HG03280 (cell line): ENCODE results near the gene RTL5.

Experiments used
- ATAC-seq: cut with Tn5 transposase; IDR thresholded peaks from one replicate; pipeline ENCODE4 v1.9.1; 2021; ENCODE audit warnings: mild to moderate bottlenecking, moderate library complexity; ENCODE audit not compliant: unreplicated experiment

Gene RTL5

GRCh38 chrX:72130156-72130761, 1.5 kb downstream of the RTL5 start:
- no peak for ATAC-seq

DNA sequence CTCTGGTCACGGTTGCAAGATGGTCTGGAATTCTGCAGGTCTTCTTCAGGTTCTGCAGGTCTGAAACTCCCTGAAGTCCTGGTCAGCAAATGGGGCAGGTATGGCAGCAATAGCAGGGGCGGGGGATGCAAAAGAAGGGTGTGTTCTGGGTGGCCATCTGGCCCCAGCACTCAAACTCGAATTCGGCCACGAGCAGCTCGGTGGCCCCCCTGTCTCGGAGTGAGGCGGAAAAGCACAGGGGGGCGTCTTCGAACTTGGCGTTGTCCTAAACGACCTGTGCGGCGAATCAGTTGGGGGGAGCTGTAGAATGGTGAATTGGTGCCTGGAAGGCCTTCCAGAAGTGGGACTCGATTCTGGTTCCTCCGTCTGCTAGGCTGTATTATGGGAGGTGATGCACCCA, 2.1 kb downstream of the RTL5 start:
- ATAC-seq, result no peak

GRCh38 chrX:72128881-72129280, 2.8 kb downstream of the RTL5 start:
- ATAC-seq, result no peak

DNA sequence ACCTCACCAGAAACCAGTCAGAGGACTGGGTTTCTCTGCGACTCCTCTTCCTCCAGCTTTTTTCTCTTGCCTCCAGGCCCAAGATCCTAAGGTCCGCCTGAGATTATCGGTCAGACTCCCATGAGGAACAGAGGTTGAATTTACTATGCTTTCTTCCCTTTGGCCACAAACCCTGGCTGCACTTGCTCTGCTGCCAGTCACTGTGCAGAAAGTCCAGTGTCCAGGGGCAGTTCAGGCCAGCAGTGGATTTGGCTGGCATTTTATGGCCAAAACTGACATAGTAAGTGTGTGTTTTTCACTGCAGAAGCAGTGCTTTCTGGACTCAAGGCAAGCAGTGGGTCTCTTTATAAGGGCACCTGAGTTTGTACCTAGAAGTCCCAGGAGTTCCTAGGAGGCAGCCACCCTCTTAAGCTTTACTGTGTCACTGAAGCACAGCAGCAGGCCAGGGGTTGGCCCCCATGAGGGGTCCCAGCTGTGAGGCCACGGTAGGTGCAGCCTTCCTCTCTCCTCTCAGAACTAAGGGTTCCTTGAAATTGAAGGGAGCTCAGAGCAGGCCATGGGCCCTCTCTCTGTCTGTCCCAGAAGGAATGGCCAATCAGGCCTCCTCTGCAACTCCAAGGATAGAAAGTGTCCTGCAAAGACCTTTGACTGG, 3.4 kb downstream of the RTL5 start:
- ATAC-seq, result no peak

DNA sequence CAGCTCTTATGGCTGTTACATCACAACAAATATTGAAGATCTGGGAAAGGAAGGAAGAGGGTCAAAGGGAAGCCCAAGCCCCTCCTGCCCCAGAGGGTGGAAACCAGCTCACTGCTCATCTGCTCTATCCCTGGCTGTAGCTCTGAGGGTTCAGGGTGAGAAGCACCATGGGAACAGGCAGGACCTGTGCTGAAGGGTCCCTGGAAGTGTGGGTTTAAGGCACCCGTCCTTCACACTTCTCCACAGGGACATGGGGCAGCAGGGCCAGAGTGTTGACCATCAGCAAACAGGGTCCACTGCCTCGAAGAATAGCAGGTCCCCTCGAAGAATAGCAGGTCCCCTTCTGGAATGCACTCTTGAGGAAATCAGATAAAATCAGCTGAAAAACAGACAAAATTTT, 4.4 kb downstream of the RTL5 start:
- no peak for ATAC-seq

GRCh38 chrX:72126539-72127140, 5.1 kb downstream of the RTL5 start:
- ATAC-seq, result peak; percentile 62

GRCh38 chrX:72126048-72126415, 5.7 kb downstream of the RTL5 start:
- ATAC-seq, result no peak

DNA sequence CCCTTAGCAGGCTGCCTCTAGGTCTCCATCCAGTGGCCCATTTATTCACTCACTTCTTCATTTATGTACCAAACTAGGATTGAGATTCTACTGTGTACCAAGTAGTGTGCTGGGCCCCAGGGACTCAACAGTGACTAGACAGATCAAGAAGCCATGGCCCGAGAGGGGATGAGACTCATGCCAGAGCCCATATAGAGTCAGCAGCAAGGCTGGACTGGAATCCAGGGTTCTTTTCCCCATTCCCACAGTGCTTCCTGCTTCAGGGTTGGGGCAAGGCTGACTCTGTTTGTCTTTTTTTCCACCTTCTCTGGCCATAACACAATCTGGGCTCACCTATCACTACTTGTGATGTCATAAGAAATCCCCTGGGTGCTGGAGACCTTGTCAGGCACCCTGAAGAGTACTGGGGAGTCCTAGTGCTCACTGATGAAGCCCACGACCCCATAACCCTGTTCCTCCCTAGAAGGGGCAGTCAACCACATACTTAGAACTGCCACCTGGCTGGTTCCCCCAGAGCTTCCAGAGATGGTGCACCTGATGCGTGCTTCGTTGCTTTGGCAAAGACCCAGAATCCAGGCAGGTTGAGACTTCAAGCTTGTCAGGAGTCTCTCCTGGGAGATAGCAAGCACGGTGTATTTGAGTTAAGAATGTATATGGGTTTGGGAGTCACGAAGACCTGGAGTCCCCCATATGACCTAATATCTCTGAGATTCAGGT, 6.2 kb downstream of the RTL5 start:
- ATAC-seq, result no peak

DNA sequence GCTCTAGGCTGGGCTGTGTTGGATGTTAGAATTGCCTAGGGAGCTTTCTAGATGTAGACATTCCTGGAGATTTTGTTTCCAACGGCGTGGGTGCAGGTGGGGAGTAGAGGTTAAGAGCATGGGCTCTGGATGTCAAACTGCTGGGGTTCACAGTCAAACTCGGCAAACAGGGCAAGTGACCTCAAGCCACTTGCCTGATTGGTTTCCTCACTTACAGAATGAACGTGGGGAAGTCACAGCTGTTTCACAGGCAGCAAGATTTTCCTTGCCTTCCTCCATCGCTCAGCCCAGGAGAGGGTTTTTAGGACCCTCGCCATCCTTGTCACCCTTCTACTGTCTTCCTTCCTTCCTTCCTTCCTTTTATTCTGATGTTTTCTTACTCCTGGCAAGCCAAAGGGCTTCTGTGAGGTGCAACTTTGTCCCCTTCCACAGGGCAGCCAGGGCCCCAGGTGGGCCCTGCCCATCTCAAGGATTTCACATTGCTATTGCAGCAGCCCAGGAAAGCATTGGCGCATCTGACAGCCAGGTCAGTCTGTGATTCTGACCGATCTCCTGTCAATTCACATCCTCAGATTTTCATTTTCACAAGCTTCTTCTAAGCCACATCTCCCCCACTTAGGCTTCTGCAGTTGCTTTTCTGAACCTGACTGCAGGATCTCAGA, 7.0 kb downstream of the RTL5 start:
- ATAC-seq, result no peak

GRCh38 chrX:72123471-72124185, 8.1 kb downstream of the RTL5 start:
- ATAC-seq, result no peak

DNA sequence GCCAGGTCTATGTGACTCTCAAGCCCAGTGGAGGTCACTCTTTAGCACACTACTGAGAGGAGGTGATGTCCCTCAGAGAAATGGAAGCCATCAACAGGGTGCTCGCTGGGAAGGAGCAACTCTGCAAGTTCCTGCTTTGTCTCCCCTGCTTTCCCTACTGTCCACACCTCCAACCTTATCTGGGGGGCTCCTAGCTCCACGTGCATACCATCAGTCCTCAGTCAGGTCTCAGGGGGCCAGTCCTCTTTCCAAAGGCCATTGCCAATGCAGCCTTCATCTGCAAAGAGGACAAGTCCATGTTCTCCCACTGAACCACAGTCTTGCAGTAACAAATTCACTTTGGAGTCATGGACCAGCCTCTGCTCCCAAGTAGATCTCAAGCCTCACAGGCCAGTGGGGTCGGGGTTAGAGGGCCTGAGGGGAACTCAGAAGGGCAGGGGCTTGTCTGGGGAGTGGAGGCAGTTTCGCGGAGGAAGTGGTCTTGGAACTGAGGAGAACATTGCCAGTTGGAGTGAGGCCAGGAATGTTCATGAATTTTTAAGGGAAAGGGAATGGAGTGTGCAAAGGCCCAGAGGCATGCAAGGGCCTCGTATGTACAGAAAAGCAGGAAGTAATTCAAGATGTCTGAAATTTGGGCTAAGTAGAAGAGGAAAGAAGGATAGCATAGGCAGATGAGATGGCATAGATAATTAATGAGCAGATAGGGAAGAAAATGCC, 8.9 kb downstream of the RTL5 start:
- no peak for ATAC-seq

GRCh38 chrX:72121383-72121782, 10.3 kb downstream of the RTL5 start:
- no peak for ATAC-seq

GRCh38 chrX:72120837-72121236, 10.9 kb downstream of the RTL5 start:
- ATAC-seq, result no peak

- ATAC-seq, result no peak
Measured at GRCh38 chrX:72117636-72118210, 14.0 kb downstream of the RTL5 start.

DNA sequence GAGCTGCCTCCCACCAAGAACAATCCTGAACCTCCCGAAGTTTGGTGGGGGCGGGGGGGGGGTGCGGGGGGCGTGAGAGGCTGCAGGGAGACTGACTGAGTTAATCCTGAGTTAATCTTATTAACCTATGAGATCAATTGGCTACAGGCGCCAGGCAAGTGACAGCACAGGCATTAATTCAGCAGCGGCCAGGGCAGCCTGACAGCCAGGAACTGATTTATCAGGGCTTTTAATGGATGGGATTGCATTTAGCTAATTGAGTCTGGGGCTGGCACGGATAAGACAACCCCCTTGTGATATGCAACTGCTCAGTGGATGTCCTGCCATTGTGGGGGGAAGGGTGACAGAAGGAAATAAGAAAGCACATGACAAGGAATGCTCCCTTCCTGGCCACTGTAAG, 16.3 kb downstream of the RTL5 start:
- no peak for ATAC-seq

DNA sequence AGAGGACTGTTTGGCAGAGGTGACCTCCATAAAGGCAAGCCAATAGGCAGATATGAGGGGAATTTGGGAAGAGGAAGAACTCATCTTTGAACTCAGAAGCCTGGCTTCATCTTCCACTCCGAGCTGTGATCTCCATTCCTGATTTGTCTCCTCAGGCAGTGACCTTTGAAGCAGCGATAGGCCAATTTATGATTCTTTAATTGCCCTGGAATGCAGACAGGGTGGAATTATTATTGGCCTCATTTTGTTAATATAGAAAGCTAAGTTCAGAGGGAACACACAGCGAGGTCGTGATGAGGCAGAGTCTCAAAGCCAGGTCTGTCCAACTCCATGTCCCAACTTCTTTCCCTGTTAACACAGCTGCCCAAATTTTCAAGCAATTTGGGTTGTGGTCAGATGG, 16.9 kb downstream of the RTL5 start:
- no peak for ATAC-seq

DNA sequence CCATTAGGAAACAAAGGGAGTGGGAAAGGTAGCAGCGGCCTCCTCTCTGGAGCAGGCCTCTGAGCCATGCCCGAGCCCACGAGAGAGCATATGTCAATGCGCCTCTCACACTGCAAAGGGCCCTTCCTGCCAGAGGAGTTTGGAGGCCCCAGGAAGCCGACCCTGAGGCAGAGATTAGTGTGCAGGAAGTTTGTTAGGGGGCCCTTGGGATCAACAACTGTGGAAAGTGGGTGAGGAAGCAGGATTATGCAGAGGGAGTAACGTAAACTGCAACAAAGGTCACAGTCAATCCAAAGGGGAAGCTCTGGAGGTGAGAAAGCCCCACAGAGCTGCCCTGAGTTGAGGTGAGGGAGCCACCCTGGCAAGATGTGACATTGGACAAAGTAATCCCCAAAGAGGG, 17.4 kb downstream of the RTL5 start:
- no peak for ATAC-seq

- no peak for ATAC-seq
Measured at GRCh38 chrX:72113461-72113860, 18.3 kb downstream of the RTL5 start.

GRCh38 chrX:72110876-72111708, 20.6 kb downstream of the RTL5 start:
- ATAC-seq, result no peak
